ENCODE data around the gene GABRR2.
"Not testable (repeated sequence)": the region's sequence is repeated elsewhere in the genome, so short reads cannot be mapped to it uniquely, and the experiment has no call there.

GABRR2 gene

DNA sequence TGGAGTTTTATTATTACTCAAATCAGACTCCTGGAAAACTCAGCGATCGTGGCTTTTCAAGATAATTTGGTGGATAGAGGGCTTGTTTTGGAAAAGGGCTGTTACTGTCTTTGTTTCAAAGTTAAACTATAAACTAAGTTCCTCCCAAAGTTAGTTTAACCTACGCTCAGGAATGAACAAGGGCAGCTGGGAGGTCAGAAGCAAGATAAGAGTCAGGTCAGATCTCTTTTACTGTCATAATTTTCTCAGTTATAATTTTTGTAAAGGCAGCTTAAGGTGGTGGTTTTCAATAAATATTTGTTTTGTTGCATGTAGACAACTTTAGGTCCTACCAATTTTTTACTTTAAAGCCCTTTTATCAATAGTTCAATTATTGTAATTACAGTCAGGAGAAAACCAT lies 9.2 kb upstream of the GABRR2 start:
- no peak for FAIRE-seq
- DNase-seq (ENCODE audit: low spot score) = no peak

DNA sequence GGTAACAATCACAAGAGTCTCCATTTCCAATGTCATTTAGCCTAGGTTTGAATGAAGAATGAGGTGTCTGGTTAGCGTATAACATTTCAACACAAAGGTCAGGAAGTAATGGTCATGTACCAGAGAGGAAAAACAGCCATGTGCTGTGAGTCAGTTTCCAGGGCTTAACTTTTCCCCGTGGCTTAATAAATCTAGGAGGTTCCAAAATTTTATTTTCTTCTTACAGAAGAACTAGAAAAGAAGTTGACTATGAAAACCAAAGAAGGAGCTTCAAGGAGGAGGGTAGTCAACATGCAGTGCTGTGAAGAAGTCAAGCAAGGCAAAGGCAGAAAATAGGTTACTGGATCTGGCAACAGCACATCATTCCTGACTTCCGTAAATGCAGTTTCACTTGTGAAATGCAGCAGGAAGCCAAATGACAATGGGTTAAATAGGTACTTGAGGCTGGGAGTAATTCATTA lies 8.4 kb upstream of the GABRR2 start:
- DNase-seq (ENCODE audit: low spot score) = no peak
- no peak for FAIRE-seq

DNA sequence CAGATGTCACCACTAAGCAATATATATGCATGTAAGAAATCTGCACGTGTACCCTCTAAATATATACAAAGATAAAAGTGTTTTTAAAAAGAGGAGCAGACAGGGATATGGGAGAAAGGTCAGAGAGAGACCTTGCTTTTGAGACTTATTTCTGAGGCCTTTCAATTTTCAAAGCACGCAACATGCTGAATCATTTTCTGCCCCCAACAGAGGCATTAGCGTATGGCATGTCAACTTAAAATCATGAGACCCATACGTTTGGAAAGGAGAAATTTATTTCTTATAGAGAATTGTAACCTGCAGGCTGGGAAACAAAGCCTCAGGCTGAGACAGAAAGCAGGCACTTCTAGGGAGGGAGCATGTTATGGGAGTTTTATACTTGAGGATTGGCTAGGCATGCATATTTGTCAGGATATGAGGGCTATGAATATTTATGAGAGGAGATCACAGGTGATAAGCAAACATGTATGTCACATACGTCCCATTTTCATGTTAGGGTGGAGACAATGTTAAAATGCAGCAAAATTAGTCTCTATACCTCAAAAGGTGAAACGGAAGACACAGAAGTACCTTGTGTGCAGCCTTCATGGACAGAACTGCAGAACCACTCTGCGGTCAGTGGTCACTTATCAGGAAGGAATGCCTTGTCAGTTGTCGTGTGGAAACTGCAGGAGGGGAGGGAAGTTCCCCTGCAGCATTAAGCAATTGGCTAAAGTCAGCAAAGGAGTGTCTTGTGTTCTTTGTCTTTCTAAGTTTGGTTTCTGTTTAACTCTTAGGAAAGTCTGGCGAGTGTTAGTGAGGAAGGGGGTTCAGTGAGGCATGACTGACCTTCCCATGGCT lies 6.3 kb upstream of the GABRR2 start:
- no peak for DNase-seq (ENCODE audit: low spot score)
- FAIRE-seq = no peak

DNA sequence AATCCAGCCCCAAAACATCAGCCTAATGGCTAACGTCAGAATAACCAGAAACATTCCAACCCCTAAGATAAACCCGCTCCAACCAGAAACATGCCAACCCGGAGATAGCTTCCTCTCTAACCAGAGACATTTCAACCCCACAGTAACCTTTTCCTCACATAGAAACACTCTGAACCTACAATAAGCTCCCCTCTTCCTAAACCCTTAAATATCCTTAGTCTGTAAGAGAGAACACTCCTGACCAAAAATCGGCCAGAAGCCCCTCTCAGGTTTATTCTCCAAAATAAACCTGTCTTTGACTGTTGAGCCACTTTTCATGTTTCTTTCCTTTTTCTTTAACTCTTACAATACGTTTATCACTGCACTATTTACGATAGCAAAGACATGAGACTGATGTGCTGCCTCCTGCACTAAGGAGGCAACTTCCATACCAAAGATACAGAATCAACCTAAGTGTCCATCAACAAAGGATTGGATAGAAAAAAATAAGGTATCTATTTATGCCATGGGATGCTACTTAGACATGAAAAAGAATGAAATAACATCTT lies 5.0 kb upstream of the GABRR2 start:
- DNase-seq (ENCODE audit: low spot score) = no peak
- FAIRE-seq = no peak

DNA sequence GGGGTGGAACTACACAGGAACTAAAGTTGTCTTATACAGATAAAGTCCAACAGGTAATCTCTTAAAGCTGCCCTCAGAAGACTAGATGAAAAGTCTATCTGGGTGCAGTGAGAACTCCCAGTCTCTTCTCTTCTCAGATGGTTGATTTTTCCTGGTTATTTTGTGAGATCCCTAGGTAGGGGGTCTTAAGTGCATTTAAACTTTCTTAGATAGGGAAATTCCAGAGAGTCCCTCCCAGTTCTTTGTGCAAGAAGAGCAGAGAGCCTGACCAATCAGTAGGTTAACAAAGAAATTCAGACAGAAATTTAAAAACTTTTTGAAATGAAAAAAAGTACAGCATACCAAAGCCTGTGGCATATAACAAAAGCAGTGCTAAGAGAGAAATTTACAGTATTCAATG lies 2.0 kb upstream of the GABRR2 start:
- no peak for FAIRE-seq
- no peak for DNase-seq (ENCODE audit: low spot score)

DNA sequence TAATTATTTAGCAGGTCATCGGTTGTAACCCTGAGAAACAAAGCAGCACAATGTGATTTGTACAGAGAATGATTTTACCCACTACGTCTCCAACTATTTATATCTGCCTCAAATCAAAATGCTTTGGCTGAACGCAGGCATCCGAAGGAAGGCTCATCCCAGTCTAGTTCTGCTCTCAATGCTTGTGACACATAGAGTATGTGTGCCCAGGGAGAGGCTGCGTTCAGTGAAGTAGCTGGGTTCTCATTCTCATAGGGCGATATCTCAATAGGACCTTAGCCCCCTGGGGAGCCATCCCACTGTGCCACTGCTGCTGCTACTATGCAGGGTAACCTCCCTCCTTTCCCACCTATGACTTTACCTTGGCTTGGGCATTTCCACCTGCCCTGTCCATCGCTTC lies 407 bp downstream of the GABRR2 start:
- no peak for FAIRE-seq
- DNase-seq (ENCODE audit: low spot score) = no peak

DNA sequence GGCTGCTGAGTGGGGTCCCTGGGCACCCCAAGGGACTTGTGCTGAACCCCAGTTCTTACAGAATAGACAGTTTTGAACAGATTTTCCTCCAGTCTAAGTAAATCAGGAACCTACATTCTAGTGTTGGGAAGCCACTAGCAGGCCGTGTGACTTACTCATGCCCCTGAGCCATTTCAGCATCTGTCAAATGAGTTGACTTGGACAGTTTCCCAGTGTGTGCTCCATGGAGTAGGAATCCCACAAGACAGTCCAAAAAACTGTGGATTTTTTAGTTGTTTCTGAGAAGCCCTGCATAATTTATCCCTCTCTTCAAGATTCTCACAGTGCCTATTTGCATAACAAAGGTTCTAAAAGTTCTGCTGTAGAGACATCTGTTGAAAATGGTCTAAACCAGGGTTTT lies 2.1 kb downstream of the GABRR2 start:
- DNase-seq (ENCODE audit: low spot score) (no peak), FAIRE-seq (no peak)

DNA sequence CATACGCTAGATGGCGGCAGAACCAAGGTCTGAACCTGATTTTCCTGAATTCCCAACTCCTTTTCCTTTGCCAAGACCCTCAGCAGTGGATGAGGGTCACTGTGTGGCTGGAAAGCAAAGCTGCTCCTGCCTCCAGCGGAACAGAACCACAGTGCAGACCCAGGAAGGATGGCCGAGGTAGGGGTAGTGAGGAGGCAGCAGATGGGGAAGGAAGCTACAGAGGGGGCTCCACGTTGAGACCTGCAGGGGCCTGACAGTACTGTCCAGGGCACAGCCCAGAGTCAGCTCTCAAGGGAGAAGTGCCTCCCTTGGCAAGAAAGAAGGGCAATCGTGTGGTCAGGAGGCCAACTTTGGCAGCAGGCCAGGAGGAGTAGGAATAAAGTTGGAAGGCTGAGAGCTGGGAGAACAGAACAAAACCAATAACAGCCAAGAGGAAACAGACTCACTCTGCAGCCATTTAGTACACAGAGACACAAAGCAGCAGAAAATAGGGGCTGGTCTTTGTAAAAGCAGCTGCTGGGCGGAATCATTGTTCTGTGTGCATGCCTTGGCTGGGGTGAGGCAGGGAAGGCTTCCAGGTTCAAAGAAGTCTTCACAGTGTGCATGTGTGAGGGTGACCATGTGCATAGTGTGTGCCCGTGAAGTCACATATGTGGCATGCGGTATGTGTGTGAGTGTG lies 3.1 kb downstream of the GABRR2 start:
- peak; percentile 31 for DNase-seq (ENCODE audit: low spot score)
- no peak for FAIRE-seq

DNA sequence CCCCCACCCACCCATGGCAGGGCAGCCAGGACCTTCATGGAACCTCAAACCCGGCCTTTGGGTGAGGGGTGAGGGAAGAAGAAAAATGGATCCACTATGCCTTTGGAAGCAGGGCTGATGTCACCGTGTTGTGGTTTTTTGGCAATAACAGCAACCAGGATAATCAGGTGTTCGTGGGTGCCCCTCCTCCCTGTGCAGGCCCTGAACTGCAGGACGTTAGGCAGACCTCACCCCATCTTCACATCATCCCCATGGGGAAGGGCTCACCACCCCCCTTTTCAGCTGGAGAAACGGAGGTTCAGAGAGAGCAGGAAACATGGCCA lies 3.6 kb downstream of the GABRR2 start:
- FAIRE-seq = no peak
- no peak for DNase-seq (ENCODE audit: low spot score)

DNA sequence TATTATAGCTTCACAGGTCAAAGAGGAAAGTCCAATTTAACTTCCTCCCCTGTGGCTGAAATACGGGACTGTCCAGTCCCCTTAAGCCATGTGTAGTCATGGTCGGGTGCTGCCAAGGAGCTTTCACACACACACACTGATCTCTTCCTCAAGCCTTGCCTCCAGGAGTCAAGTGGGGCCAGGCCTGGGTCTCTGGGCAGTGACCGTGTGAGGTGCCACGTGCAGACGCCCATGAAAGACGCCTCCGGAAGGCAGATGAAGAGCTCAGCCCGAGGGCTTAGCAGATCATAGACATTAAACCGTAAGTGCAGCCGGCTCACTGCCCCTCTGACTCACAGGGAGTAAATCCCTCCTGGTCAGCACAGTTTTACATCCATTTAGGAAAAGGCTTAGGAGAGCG lies 4.2 kb downstream of the GABRR2 start:
- DNase-seq (ENCODE audit: low spot score) (no peak), FAIRE-seq (no peak)

DNA sequence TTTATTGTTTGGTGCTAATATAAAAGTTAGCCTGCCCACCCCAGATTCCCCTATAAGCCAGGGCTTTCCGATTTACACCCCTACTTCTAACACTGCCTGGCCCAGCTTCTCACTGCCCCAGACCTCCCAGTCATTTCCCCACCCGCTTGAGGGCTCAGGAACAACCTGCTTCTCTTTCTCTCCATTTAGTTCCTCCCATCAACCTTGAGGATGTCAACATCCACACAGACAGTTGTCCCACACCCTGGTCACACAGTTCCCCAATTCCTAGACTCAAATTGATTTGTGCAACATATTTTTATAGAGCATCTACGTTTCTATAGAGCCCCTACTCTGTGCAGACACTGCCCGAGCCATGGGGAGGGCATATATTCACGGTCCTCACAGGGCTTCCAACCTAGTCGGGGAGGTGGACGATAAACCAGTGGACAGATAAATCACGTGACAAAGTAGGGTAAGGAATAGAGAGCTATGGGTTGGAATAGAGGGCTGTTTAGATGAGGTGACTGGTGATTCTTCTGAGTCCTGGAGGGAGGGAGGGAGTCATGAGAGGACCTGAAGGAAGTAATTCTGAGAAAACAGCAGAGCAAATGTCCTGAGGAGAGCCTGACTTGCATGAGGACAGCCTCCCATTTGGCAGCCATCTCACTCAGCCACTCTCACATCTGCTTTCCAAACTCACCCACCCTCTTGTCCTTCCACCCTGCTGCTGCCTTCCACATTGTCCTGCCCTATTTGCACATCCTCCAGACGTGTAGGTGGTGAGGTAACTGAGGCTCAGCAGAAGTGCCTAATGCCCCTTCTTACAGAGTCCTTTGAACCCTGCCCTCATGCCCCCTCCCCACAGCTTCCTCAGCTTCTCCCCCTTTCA lies 6.3 kb downstream of the GABRR2 start:
- no peak for FAIRE-seq
- no peak for DNase-seq (ENCODE audit: low spot score)

DNA sequence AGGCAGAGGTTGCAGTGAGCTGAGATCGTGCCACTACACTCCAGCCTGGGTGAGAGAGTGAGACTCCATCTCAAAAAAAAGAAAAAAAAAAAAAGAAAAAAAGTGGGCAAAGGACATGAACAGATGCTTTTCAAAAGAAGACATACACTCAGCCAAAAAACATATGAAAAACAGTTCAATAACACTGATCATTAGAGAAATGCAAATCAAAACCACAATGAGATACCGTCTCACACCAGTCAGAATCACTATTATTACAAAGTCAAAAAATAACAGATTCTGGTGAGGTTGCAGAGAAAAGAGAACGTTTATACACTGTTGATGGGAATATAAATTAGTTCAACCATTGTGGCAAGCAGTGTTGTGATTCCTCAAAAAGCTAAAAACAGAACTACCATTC lies 10.6 kb downstream of the GABRR2 start:
- not testable (repeated sequence) for DNase-seq (ENCODE audit: low spot score); FAIRE-seq

DNA sequence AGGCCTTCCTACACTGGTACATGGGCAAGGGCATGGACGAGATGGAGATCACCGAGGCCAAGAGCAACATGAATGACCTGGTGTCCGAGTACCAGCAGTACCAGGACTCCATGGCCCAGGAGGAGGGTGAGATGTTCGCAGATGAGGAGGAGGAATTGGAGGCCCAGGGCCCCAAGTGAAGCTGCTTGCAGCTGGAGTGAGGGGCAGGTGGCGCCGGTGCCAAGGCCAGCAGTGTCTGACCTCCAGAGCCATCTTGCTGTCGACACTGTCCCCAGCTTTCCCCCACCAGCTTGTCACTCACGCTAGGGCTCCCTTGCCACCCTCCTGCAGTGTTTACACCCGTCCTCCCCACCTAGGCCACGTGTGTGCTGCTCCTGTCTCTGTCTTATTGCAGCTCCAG lies 12.2 kb downstream of the GABRR2 start:
- no peak for FAIRE-seq
- DNase-seq (ENCODE audit: low spot score) = no peak

DNA sequence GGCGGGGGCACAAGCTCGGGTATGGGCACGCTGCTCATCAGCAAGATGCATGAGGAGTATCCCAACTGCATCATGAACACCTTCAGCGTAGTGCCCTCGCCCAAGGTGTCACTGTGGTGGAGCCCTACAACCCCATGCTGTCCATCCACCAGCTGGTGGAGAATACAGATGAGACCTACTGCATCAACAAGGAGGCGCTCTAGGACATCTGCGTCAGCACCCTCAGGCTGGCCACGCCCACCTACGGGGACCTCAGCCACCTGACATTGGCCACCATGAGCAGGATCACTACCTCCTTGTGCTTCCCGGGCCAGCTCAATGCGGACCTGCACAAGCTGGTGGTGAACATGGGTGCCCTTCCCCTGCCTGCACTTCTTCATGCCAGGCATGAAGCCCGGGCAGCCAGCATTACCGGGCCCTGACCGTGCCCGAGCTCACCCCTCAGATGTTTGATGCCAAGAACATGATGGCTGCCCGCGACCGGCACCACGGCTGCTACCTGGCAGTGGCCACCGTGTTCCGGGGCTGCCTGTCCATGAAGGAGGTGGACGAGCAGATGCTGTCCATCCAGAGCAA lies 12.8 kb downstream of the GABRR2 start:
- FAIRE-seq (no peak), DNase-seq (ENCODE audit: low spot score) (no peak)

DNA sequence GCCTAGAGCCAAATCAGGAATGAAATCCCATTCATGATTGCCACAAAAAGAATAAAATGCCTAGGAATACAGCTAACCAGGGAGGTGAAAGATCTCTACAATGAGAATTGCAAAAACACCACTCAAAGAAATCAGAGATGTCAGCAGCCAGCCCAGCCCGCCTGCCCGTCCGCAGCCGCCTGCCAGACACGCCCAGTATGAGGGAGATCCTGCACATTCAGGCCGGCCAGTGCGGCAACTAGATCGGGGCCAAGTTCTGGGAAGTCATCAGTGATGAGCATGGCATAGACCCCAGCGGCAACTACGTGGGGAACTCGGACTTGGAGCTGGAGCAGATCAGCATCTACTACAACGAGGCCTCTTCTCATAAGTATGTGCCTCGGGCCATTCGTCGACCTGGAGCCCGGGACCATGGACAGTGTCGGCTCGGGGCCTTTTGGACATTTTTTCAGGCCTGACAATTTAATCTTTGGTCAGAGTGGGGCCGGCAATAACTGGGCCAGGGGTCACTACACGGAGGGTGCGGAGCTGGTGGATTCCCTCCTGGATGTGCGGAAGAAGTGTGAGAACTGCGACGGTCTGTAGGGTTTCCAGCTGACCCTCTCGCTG lies 13.4 kb downstream of the GABRR2 start:
- DNase-seq (ENCODE audit: low spot score) = no peak
- no peak for FAIRE-seq

DNA sequence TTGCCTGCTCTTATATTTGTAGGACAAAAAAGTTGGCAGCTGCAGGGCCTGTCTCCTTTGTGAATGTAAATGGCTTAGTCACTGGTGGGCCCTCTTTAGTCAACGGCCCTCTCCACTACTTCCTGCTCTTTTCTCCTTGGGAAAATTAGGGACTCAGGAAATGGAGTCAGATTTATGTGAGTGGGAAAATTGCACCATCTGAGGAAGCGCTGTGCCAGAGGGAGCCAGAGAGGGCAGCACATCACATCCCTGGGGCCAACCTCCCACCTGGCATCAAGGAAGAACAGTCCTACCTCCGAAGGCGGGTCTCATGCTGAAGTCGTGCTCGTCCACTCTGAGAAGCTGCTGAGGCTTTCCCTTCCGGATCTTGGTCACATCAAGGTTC lies 15.6 kb downstream of the GABRR2 start:
- FAIRE-seq = no peak
- DNase-seq (ENCODE audit: low spot score) = peak; percentile 18

DNA sequence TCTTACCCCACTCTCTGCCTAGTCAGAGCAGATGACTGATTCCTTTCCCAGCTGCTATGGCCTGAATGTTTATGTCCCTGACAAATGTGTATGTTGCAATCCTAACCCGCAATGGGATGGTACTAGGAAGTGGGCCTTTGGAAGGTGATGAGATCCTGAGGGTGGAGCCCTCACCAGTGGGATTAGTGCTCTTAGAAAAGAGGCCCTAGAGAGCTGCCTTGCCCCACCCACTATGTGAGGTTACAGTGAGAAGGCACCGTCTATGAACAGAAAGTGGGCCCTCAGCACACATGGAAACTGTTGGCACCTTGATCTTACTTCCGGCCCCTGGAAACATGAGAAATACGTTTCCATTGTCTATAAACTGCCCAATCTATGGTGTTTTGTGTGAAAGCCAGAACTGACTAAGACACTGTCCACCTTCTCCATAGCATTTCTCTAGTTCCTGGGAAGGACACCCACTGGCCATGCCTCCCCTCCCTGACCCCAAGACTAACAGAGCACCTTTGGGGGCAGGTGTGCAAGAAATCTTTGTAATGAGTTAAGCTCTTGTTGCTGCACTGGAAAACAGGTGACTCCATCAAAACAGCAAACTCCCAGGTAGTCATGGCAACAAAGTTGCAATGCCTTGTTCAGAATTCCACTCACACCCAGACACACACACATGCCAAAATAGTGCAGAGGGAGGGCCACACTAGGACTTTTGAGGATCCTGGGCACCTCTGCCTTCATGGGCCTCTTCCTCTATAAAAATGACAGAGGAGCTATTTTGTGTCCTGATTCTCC lies 16.2 kb downstream of the GABRR2 start:
- DNase-seq (ENCODE audit: low spot score) = peak; percentile 20
- no peak for FAIRE-seq

DNA sequence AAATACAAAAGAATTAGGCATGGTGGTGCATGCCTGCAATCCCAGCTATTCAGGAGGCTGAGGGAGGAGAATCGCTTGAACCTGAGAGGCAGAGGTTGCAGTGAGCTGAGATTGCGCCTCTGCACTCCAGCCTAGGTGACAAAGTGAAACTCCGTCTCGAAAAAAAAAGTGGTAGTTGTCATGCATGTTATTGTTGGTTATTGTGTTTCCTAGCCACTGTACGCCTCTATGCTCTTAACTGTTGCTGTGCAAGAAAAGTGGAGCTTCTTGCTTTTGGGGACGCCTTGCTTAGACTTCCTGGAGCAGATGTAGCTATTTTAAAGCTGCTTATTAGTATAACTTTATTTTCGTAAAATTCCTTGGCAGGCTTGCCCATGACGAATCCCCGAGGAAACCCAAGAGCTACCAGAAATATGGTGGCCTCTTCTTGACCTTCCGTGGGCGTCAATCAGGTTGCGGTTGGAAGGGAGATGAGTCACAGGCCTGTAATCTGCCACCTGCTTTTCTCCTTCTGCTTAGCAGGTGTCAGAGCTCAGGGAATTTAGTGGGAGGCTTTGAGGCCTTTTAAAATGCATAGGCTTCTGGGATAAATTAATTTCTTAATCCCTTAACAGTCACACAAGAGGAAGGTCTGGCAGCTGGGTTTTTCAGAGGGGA lies 17.3 kb downstream of the GABRR2 start:
- DNase-seq (ENCODE audit: low spot score) (peak; percentile 83), FAIRE-seq (no peak)

DNA sequence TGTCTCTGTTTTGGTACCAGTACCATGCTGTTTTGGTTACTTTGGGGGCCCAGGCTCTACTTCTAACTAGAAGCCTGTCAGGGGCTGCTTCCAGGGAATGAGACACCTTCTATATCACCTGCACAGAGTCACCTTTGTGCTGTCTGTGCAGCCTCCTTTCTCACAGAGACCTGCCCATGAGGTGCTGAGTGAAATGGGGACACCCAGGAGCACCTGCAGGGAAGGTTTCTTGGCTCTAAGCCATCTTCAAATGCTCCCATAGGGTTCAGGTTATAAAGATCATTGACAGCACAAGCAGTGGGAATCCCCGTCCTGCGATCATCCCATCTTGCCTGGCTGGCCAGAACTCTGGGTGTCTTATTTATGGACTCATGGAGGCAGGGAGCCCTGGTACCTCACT lies 19.1 kb downstream of the GABRR2 start:
- FAIRE-seq (no peak), DNase-seq (ENCODE audit: low spot score) (no peak)

DNA sequence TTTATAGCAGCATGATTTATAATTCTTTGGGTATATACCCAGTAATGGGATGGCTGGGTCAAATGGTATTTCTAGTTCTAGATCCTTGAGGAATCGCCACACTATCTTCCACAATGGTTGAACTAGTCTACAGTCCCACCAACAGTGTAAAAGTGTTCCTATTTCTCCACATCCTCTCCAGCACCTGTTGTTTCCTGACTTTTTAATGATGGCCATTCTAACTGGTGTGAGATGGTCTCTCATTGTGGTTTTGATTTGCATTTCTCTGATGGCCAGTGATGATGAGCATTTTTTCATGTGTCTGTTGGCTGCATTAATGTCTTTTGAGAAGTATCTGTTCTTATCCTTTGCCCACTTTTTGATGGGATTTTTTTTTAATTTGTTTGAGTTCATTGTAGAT lies 20.0 kb downstream of the GABRR2 start:
- FAIRE-seq = not testable (repeated sequence)

More for the DNA sequence above, 20.0 kb downstream of the GABRR2 start:
- DNase-seq (ENCODE audit: low spot score) = not testable (repeated sequence)
